GM12801 (cell line): Measurements from ENCODE around the gene NTF3.

Source experiments
- CTCF ChIP-seq: IDR thresholded peaks from one replicate; pipeline ENCODE4 v1.5.1; 2011; ENCODE audit warnings: control low read depth; ENCODE audit not compliant: insufficient read length; ENCODE audit errors: extremely low read depth

NTF3 gene

GRCh38 chr12:5514016-5514415 is 82.1 kb downstream of the NTF3 start:
- no peak for TF ChIP-seq CTCF

GRCh38 chr12:5514545-5514944 is 82.6 kb downstream of the NTF3 start:
- no peak for TF ChIP-seq CTCF

GRCh38 chr12:5515458-5515857 is 83.5 kb downstream of the NTF3 start:
- no peak for TF ChIP-seq CTCF

GRCh38 chr12:5516371-5517241 is 84.7 kb downstream of the NTF3 start:
- TF ChIP-seq CTCF = no peak

GRCh38 chr12:5518584-5519365 is 86.9 kb downstream of the NTF3 start:
- TF ChIP-seq CTCF = no peak

GRCh38 chr12:5520037-5520436 is 88.1 kb downstream of the NTF3 start:
- TF ChIP-seq CTCF = no peak

GRCh38 chr12:5520831-5521230 is 88.9 kb downstream of the NTF3 start:
- TF ChIP-seq CTCF = no peak
